H9 (cell line): ENCODE results near the gene SH3RF3. TPM values are rescaled to one million over a fixed set of nuclear protein-coding genes. Genes with fewer than 3 reads are reported as not detected.

Experiments used
- DNase-seq: peaks from one replicate; pipeline ENCODE4 v3.0.0-alpha.2; 2017
- H2AFZ ChIP-seq: one replicate; pipeline ENCODE4 v1.6.1; 2013; ENCODE audit warnings: mild to moderate bottlenecking, low read length, control low read depth, moderate library complexity
- H2AK5ac ChIP-seq: 2 replicates; pipeline ENCODE4 v1.6.1; 2013; ENCODE audit warnings: low read length, control low read depth, mixed read lengths; ENCODE audit not compliant: insufficient read length
- H2BK120ac ChIP-seq: one replicate; pipeline ENCODE4 v1.6.1; 2013; ENCODE audit warnings: low read depth, mild to moderate bottlenecking, low read length, control low read depth, inconsistent platforms; ENCODE audit not compliant: poor library complexity, severe bottlenecking
- H2BK12ac ChIP-seq: 2 replicates; pipeline ENCODE4 v1.6.1; 2013; ENCODE audit warnings: low read length, control low read depth, mixed read lengths, low read depth; ENCODE audit not compliant: insufficient read length
- H2BK15ac ChIP-seq: 2 replicates; pipeline ENCODE4 v1.6.1; 2013; ENCODE audit warnings: low read depth, low read length, control low read depth
- H2BK20ac ChIP-seq: one replicate; pipeline ENCODE4 v1.6.1; 2013; ENCODE audit warnings: low read depth, mild to moderate bottlenecking, low read length, control low read depth, inconsistent platforms; ENCODE audit not compliant: poor library complexity, severe bottlenecking
- H2BK5ac ChIP-seq: 2 replicates; pipeline ENCODE4 v1.6.1; 2013; ENCODE audit warnings: low read length, control low read depth, mixed read lengths; ENCODE audit not compliant: insufficient read length
- H3K14ac ChIP-seq: 2 replicates; pipeline ENCODE4 v1.6.1; 2013; ENCODE audit warnings: low read length, control low read depth; ENCODE audit not compliant: insufficient read depth
- H3K18ac ChIP-seq: 2 replicates; pipeline ENCODE4 v1.6.1; 2013; ENCODE audit warnings: low read depth, mild to moderate bottlenecking, mixed read lengths, low read length, control low read depth; ENCODE audit not compliant: insufficient read length
- H3K23ac ChIP-seq: 2 replicates; pipeline ENCODE4 v1.6.1; 2013; ENCODE audit warnings: low read length, control low read depth, mixed read lengths, low read depth; ENCODE audit not compliant: insufficient read length
- H3K23me2 ChIP-seq: 2 replicates; pipeline ENCODE4 v1.6.1; 2013; ENCODE audit warnings: low read depth, mild to moderate bottlenecking, mixed read lengths, low read length, control low read depth; ENCODE audit not compliant: insufficient read length, poor library complexity, severe bottlenecking
- H3K27ac ChIP-seq: 2 replicates; pipeline ENCODE4 v1.5.1; 2013; ENCODE audit warnings: low read length, control low read depth, mixed read lengths, low read depth; ENCODE audit not compliant: insufficient read length
- H3K27me3 ChIP-seq: 2 replicates; pipeline ENCODE4 v1.6.1; 2013; ENCODE audit warnings: low read length, control low read depth, inconsistent platforms; ENCODE audit not compliant: insufficient read depth
- H3K4ac ChIP-seq: 2 replicates; pipeline ENCODE4 v1.6.1; 2013; ENCODE audit warnings: low read depth, mild to moderate bottlenecking, control low read depth, inconsistent platforms, low read length, moderate library complexity
- H3K4me1 ChIP-seq: 2 replicates; pipeline ENCODE4 v1.6.1; 2013; ENCODE audit warnings: low read length, control low read depth, inconsistent platforms; ENCODE audit not compliant: insufficient read depth
- H3K4me2 ChIP-seq: 2 replicates; pipeline ENCODE4 v1.6.1; 2013; ENCODE audit warnings: low read length, control low read depth, mixed read lengths; ENCODE audit not compliant: insufficient read length, insufficient read depth
- H3K56ac ChIP-seq: 2 replicates; pipeline ENCODE4 v1.6.1; 2013; ENCODE audit warnings: low read depth, mild to moderate bottlenecking, mixed read lengths, low read length, control low read depth; ENCODE audit not compliant: insufficient read length
- H3K79me1 ChIP-seq: 2 replicates; pipeline ENCODE4 v1.6.1; 2013; ENCODE audit warnings: low read depth, mild to moderate bottlenecking, moderate library complexity, low read length, control low read depth, inconsistent platforms; ENCODE audit not compliant: insufficient read depth, poor library complexity, severe bottlenecking
- H3K79me2 ChIP-seq: 2 replicates; pipeline ENCODE4 v1.6.1; 2013; ENCODE audit warnings: low read length, control low read depth, inconsistent platforms; ENCODE audit not compliant: insufficient read depth
- H3K9ac ChIP-seq: 2 replicates; pipeline ENCODE4 v1.6.1; 2013; ENCODE audit warnings: low read length, control low read depth, mixed read lengths; ENCODE audit not compliant: insufficient read length; ENCODE audit errors: extremely low read depth
- H3K9me3 ChIP-seq: one replicate; pipeline ENCODE4 v1.6.1; 2013; ENCODE audit warnings: low read depth, low read length, inconsistent platforms; ENCODE audit not compliant: control insufficient read depth
- H3T11ph ChIP-seq: one replicate; pipeline ENCODE4 v1.6.1; 2013; ENCODE audit warnings: mild to moderate bottlenecking, low read length, control low read depth, inconsistent platforms
- H4K20me1 ChIP-seq: one replicate; pipeline ENCODE4 v1.6.1; 2013; ENCODE audit not compliant: control insufficient read depth, insufficient read length, insufficient read depth
- H4K5ac ChIP-seq: 2 replicates; pipeline ENCODE4 v1.6.1; 2013; ENCODE audit warnings: low read depth, mild to moderate bottlenecking, mixed read lengths, low read length, control low read depth; ENCODE audit not compliant: insufficient read length
- H4K8ac ChIP-seq: replicated peaks from 2 replicates; pipeline ENCODE4 v1.6.1; 2013; ENCODE audit warnings: low read length, control low read depth, mixed read lengths, low read depth; ENCODE audit not compliant: insufficient read length
- H4K91ac ChIP-seq: 2 replicates; pipeline ENCODE4 v1.6.1; 2013; ENCODE audit warnings: low read depth, mild to moderate bottlenecking, moderate library complexity, mixed read lengths, low read length, control low read depth; ENCODE audit not compliant: insufficient read length
- H3K27ac Mint-ChIP-seq, 3 experiments: 2 replicates in 2 of 3; 3 replicates in 1 of 3; pipeline ENCODE4 v1.8.0; 2020 to 2021; ENCODE audit warnings: mixed read lengths in 3 of 3, mild to moderate bottlenecking in 1 of 3, moderate library complexity in 1 of 3
- H3K27me3 Mint-ChIP-seq: 2 replicates; pipeline ENCODE4 v1.8.0; 2021; ENCODE audit warnings: low read depth, mild to moderate bottlenecking, moderate library complexity, mixed read lengths
- H3K36me3 Mint-ChIP-seq, 3 experiments: 2 replicates in 2 of 3; 3 replicates in 1 of 3; pipeline ENCODE4 v1.8.0; 2020 to 2021; ENCODE audit warnings: low read depth in 3 of 3, mixed read lengths in 3 of 3; ENCODE audit not compliant: insufficient read depth in 1 of 3
- H3K4me1 Mint-ChIP-seq, 2 experiments: 2 replicates each; pipeline ENCODE4 v1.8.0; 2020; ENCODE audit warnings: mixed read lengths in 2 of 2
- H3K4me3 Mint-ChIP-seq, 2 experiments: 2 replicates in 1 of 2; 3 replicates in 1 of 2; pipeline ENCODE4 v1.8.0; 2020 to 2021; ENCODE audit warnings: mild to moderate bottlenecking in 2 of 2, mixed read lengths in 2 of 2, moderate library complexity in 1 of 2
- H3K9me3 Mint-ChIP-seq, 2 experiments: 2 replicates in 1 of 2; 3 replicates in 1 of 2; pipeline ENCODE4 v1.8.0; 2020; ENCODE audit warnings: mild to moderate bottlenecking in 2 of 2, mixed read lengths in 2 of 2, moderate library complexity in 1 of 2
- CTCF ChIP-seq: fragments of 200-600 bp; sonication (generic); conservative IDR thresholded peaks from 3 replicates; pipeline ENCODE4 v1.8.0; 2021; ENCODE audit warnings: antibody characterized with exemption, mild to moderate bottlenecking
- WGBS: extraction: QIAGEN DNeasy Blood & Tissue Kit; methylation state at CpG from one replicate; pipeline ENCODE4 v1.1.7; 2013; ENCODE audit warnings: missing lambda C conversion rate, low lambda C conversion rate, mixed read lengths; ENCODE audit not compliant: insufficient read length; ENCODE audit errors: extremely low coverage; 5-methylcytosine and 5-hydroxymethylcytosine counted together
- total RNA-seq: library from RNA; stranded (reverse); gene quantifications from 2 replicates; pipeline ENCODE4 v1.2.1, GENCODE V29; 2021

Gene SH3RF3
- total RNA-seq, 1 experiment from 2014 or later: 0.46 TPM

DNA sequence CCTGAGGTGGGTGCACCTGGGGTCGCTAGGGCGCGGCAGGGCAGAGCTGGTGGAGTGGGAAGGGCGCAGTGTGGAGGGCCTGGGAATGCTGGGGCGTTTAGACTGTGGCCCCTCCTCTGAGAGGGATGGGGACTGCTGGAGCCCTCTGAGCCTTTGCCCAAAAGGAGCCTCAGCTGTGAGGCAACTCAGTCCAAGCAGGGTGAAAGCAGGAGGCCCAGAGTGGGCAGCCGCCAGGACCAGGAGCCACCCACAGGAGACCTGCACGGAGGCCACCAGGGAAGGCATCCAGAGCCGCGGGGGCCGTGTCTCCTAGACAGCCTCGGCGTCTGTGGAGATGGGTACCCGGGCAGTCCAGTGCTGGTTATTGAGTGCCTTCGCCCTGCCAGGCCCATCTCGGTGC lies 369.9 kb downstream of the SH3RF3 start:
- Histone ChIP-seq H4K8ac (no peak overlapping the region), H3K23me2 (no peaks in the 10 kb centered on the region), H3K18ac (no peak overlapping the region), H3K14ac (no peak overlapping the region), H3K23ac (no peak overlapping the region), H2BK120ac (no peak overlapping the region), H3K79me2 (no peaks in the 10 kb centered on the region), H3K79me1 (no peaks in the 10 kb centered on the region), H3K4ac (no peak overlapping the region), H3K27me3 (no peaks in the 10 kb centered on the region), H3K4me1 (no peaks in the 10 kb centered on the region), H3K9me3 (no peaks in the 10 kb centered on the region), H3T11ph (no peak overlapping the region), H2BK20ac (no peak overlapping the region), H2AFZ (no peak overlapping the region), H2BK12ac (no peak overlapping the region), H3K56ac (no peak overlapping the region), H2BK5ac (no peak overlapping the region), H2BK15ac (no peak overlapping the region), H3K4me2 (no peak overlapping the region), H3K9ac (no peak overlapping the region), H4K5ac (no peak overlapping the region), H2AK5ac (no peak overlapping the region), H4K91ac (no peak overlapping the region), H4K20me1 (no peaks in the 10 kb centered on the region), H3K27ac (no peak overlapping the region)
- no peaks in the 10 kb centered on the region for H3K27me3 Mint-ChIP-seq
- H3K9me3 Mint-ChIP-seq: no peaks in the 10 kb centered on the region
- WGBS: no CpG with 5 or more reads among the region's 15 CpGs
- H3K36me3 Mint-ChIP-seq: no peaks in the 10 kb centered on the region; a peak in 1 of 7 replicates
- no peak for DNase-seq
- no peak overlapping the region for H3K27ac Mint-ChIP-seq
- peaks cover 0 to 8% of the 10 kb centered on the region in 2 experiments; a peak in 1 of 4 replicates for H3K4me1 Mint-ChIP-seq
- H3K4me3 Mint-ChIP-seq: no peak overlapping the region
- TF ChIP-seq CTCF: no peak
